Sigmoid colon (tissue), 4 donors: ENCODE results near the gene P3R3URF.

Experiments used
- CTCF ChIP-seq, 4 experiments: fragments of 450-650 bp in 3 of 4; fragments of 200-600 bp in 1 of 4; IDR thresholded peaks; one replicate each; pipeline ENCODE4 v1.5.1; 2016 to 2019; ENCODE audit warnings: antibody characterized with exemption in 4 of 4, mild to moderate bottlenecking in 3 of 4, moderate library complexity in 2 of 4
- EP300 ChIP-seq, 4 donors: sonication (generic); formaldehyde crosslinking; IDR thresholded peaks; one replicate each; pipeline ENCODE4 v1.6.1; 2017; ENCODE audit warnings: antibody characterized with exemption in 4 of 4
- POLR2A ChIP-seq, 2 donors: fragments of 450-650 bp; IDR thresholded peaks; one replicate each; pipeline ENCODE4 v1.6.1; 2016; ENCODE audit warnings: antibody characterized with exemption in 2 of 2, mild to moderate bottlenecking in 2 of 2, moderate library complexity in 2 of 2

- TF ChIP-seq CTCF (IDR thresholded peaks at IDR 0.05) (no peak), EP300 (IDR thresholded peaks at IDR 0.05) (no peak), POLR2A (IDR thresholded peaks at IDR 0.05) (no peak)
Measured at GRCh38 chr1:46159516-46159915, 16.8 kb downstream of the P3R3URF start.
